Body of pancreas (tissue), 4 donors: ENCODE measurements around the gene CXXC5. TPM values are rescaled to one million over a fixed set of nuclear protein-coding genes. Genes with fewer than 3 reads are reported as not detected.

ENCODE experiments used
- ATAC-seq: fragments of 150-250 bp; one replicate; pipeline ENCODE4 v1.9.1; 2016
- DNase-seq, 4 donors: peaks; one replicate each; pipeline ENCODE4 v3.0.0-alpha.2; 2019
- H3K27ac ChIP-seq, 4 donors: fragments of 200-600 bp; sonication (generic); 1 replicate in 3 of 4; 2 replicates in 1 of 4; pipeline versions ENCODE4 v1.5.1 to v1.6.1; 2016 to 2019; ENCODE audit warnings: mild to moderate bottlenecking in 1 of 4, mixed read lengths in 1 of 4, moderate library complexity in 1 of 4
- H3K27me3 ChIP-seq, 2 donors: fragments of 200-600 bp; sonication (generic); one replicate each; pipeline ENCODE4 v1.6.0; 2016; ENCODE audit warnings: mild to moderate bottlenecking in 1 of 2
- H3K36me3 ChIP-seq, 2 donors: fragments of 200-600 bp; sonication (generic); replicated peaks in 1 of 2; 2 replicates each; pipeline ENCODE4 v1.5.1; 2016; ENCODE audit warnings: low read depth in 2 of 2; ENCODE audit not compliant: insufficient read depth in 1 of 2
- H3K4me1 ChIP-seq: fragments of 200-600 bp; sonication (generic); one replicate; pipeline ENCODE4 v1.6.0; 2016
- H3K4me3 ChIP-seq, 2 donors: fragments of 200-600 bp; sonication (generic); 1 replicate in 1 of 2; 2 replicates in 1 of 2; pipeline ENCODE4 v1.5.1; 2016 to 2019
- H3K9me3 ChIP-seq, 3 donors: fragments of 200-600 bp; sonication (generic); 1 replicate in 2 of 3; 2 replicates in 1 of 3; pipeline ENCODE4 v1.5.1; 2016
- CTCF ChIP-seq, 7 experiments: fragments of 450-650 bp in 4 of 7; fragments of 200-600 bp in 3 of 7; sonication (generic) in 3 of 7; IDR thresholded peaks; one replicate each; pipeline ENCODE4 v1.5.1; 2016 to 2019; ENCODE audit warnings: antibody characterized with exemption in 7 of 7
- POLR2A ChIP-seq, 3 donors: fragments of 450-650 bp; IDR thresholded peaks; one replicate each; pipeline ENCODE4 v1.6.1; 2016; ENCODE audit warnings: antibody characterized with exemption in 3 of 3, mild to moderate bottlenecking in 2 of 3
- WGBS, 2 donors: methylation state at CpG; one replicate each; pipeline ENCODE4 v1.1.5; 2017; 5-methylcytosine and 5-hydroxymethylcytosine counted together
- intact Hi-C: fragments of 100-400 bp; cut with DNase I; formaldehyde crosslinking; loops from one replicate; pipeline ENCODE4 v1.15.1; 2023
- total RNA-seq, 2 donors: library from RNA; depleted of rRNA; stranded (reverse); fragments of >200 nt; gene quantifications; one replicate each; pipeline ENCODE4 v1.1.0, GENCODE V29; 2016

Gene CXXC5
- total RNA-seq, 2 donors from 2014 or later: 86.6 to 87.7 TPM

- H3K9me3 ChIP-seq: no peaks in the 10 kb centered on the region
- DNase-seq (peak in 2 of 4 donors; percentile 56 to 64), ATAC-seq (no peak)
- H3K4me3 ChIP-seq: no peak overlapping the region
- TF ChIP-seq CTCF (IDR thresholded peaks at IDR 0.05) (no peak), POLR2A (IDR thresholded peaks at IDR 0.05) (no peak)
- no peaks in the 10 kb centered on the region for H3K27me3 ChIP-seq
- H3K4me1 ChIP-seq: peaks cover 55% of the 10 kb centered on the region
- H3K36me3 ChIP-seq: peaks cover 8 to 16% of the 10 kb centered on the region in 2 donors
- 64 to 76% methylated on average over 8 to 17 of the region's 17 CpGs for WGBS, 2 donors
- peak overlapping the region; percentile 59 to 92 (median 68) for H3K27ac ChIP-seq
- intact Hi-C loops: no loop called here
These were observed 30.9 kb downstream of the CXXC5 start for GRCh38 chr5:139678751-139679750.

GRCh38 chr5:139680368-139681111, 32.4 kb downstream of the CXXC5 start:
- TF ChIP-seq POLR2A (IDR thresholded peaks at IDR 0.05) (no peak), CTCF (IDR thresholded peaks at IDR 0.05) (no peak)
- ATAC-seq (no peak), DNase-seq (peak in 1 of 4 donors; percentile 13)
- no peak overlapping the region for H3K4me3 ChIP-seq
- no peak overlapping the region for H3K27ac ChIP-seq
- peaks cover 55% of the 10 kb centered on the region for H3K4me1 ChIP-seq
- H3K27me3 ChIP-seq: no peaks in the 10 kb centered on the region
- WGBS, 2 donors: 85 to 94% methylated on average over 14 to 30 of the region's 36 CpGs
- H3K36me3 ChIP-seq: peaks cover 8 to 16% of the 10 kb centered on the region in 2 donors
- H3K9me3 ChIP-seq: no peaks in the 10 kb centered on the region
- intact Hi-C loops: loop anchor here (10.0 kb wide), 1 partner anchor 46 kb away; no protein-coding TSS in a partner anchor

- Histone ChIP-seq H3K4me3 (no peak overlapping the region), H3K27me3 (no peaks in the 10 kb centered on the region), H3K4me1 (peaks cover 56% of the 10 kb centered on the region), H3K27ac (no peak overlapping the region), H3K36me3 (peaks cover 8 to 16% of the 10 kb centered on the region in 2 donors), H3K9me3 (no peaks in the 10 kb centered on the region)
- TF ChIP-seq CTCF (IDR thresholded peaks at IDR 0.05) (no peak), POLR2A (IDR thresholded peaks at IDR 0.05) (no peak)
- ATAC-seq: no peak
- intact Hi-C loops: loop anchor here (10.0 kb wide), 1 partner anchor 46 kb away; no protein-coding TSS in a partner anchor
- DNase-seq: no peak
- WGBS, 2 donors: 91 to 92% methylated on average over 16 to 21 of the region's 22 CpGs
These were observed 32.9 kb downstream of the CXXC5 start for GRCh38 chr5:139681112-139681458.

GRCh38 chr5:139681466-139681865, 33.3 kb downstream of the CXXC5 start:
- intact Hi-C loops: loop anchor here (10.0 kb wide), 1 partner anchor 47 kb away; no protein-coding TSS in a partner anchor
- Histone ChIP-seq H3K9me3 (no peaks in the 10 kb centered on the region), H3K4me1 (peaks cover 59% of the 10 kb centered on the region), H3K4me3 (no peak overlapping the region), H3K27ac (peak overlapping the region in 1 of 4 donors; percentile 21), H3K27me3 (no peaks in the 10 kb centered on the region), H3K36me3 (peaks cover 8 to 16% of the 10 kb centered on the region in 2 donors)
- DNase-seq (no peak), ATAC-seq (no peak)
- TF ChIP-seq POLR2A (IDR thresholded peaks at IDR 0.05) (no peak), CTCF (IDR thresholded peaks at IDR 0.05) (no peak)
